ENCODE measurements around the gene LRRC14B. TPM values are rescaled to one million over a fixed set of nuclear protein-coding genes. Genes with fewer than 3 reads are reported as not detected.

Gene LRRC14B
- total RNA-seq, 1 donor from 2014 or later, result not detected

- Histone ChIP-seq H3K36me3 (no peaks in the 10 kb centered on the region), H3K4me3 (no peak overlapping the region), H3K4me1 (no peaks in the 10 kb centered on the region), H3K9me3 (peaks cover 11% of the 10 kb centered on the region), H3K27ac (no peak overlapping the region), H3K27me3 (no peaks in the 10 kb centered on the region)
- TF ChIP-seq POLR2A (IDR thresholded peaks at IDR 0.05), result no peak
- no peak for TF ChIP-seq POLR2AphosphoS5 (IDR thresholded peaks at IDR 0.05; ENCODE audit: insufficient read depth in 1 of 2, low read depth in 1 of 2)
- TF ChIP-seq CTCF (IDR thresholded peaks at IDR 0.05), result no peak
- no peak for DNase-seq (ENCODE audit: extremely low spot score in 2 of 2)
- intact Hi-C loops (cut with DNase I), result no loop called here
These were observed 45.5 kb upstream of the LRRC14B start for GRCh38 chr5:145585-146323.

GRCh38 chr5:147751-148150 is 43.5 kb upstream of the LRRC14B start:
- peaks cover 11% of the 10 kb centered on the region for H3K9me3 ChIP-seq
- DNase-seq (ENCODE audit: extremely low spot score in 2 of 2), result no peak
- intact Hi-C loops (cut with DNase I), result no loop called here
- no peaks in the 10 kb centered on the region for H3K36me3 ChIP-seq
- H3K4me1 ChIP-seq, result no peaks in the 10 kb centered on the region
- TF ChIP-seq CTCF (IDR thresholded peaks at IDR 0.05), result no peak
- no peak for TF ChIP-seq POLR2A (IDR thresholded peaks at IDR 0.05)
- TF ChIP-seq POLR2AphosphoS5 (IDR thresholded peaks at IDR 0.05; ENCODE audit: insufficient read depth in 1 of 2, low read depth in 1 of 2), result no peak
- no peak overlapping the region for H3K27ac ChIP-seq
- H3K27me3 ChIP-seq, result no peaks in the 10 kb centered on the region
- H3K4me3 ChIP-seq, result no peak overlapping the region

GRCh38 chr5:149745-150485 is 41.4 kb upstream of the LRRC14B start:
- no peak overlapping the region for H3K27ac ChIP-seq
- no peaks in the 10 kb centered on the region for H3K36me3 ChIP-seq
- no peak for TF ChIP-seq POLR2AphosphoS5 (IDR thresholded peaks at IDR 0.05; ENCODE audit: insufficient read depth in 1 of 2, low read depth in 1 of 2)
- TF ChIP-seq CTCF (IDR thresholded peaks at IDR 0.05), result no peak
- no peak for TF ChIP-seq POLR2A (IDR thresholded peaks at IDR 0.05)
- H3K9me3 ChIP-seq, result peaks cover 11% of the 10 kb centered on the region
- no peak overlapping the region for H3K4me3 ChIP-seq
- intact Hi-C loops (cut with DNase I), result no loop called here
- H3K27me3 ChIP-seq, result no peaks in the 10 kb centered on the region
- no peak for DNase-seq (ENCODE audit: extremely low spot score in 2 of 2)
- no peaks in the 10 kb centered on the region for H3K4me1 ChIP-seq

- Histone ChIP-seq H3K36me3 (no peaks in the 10 kb centered on the region), H3K9me3 (peaks cover 11% of the 10 kb centered on the region), H3K27me3 (no peaks in the 10 kb centered on the region), H3K27ac (no peak overlapping the region), H3K4me3 (no peak overlapping the region), H3K4me1 (no peaks in the 10 kb centered on the region)
- TF ChIP-seq POLR2AphosphoS5 (IDR thresholded peaks at IDR 0.05; ENCODE audit: insufficient read depth in 1 of 2, low read depth in 1 of 2) (no peak), POLR2A (IDR thresholded peaks at IDR 0.05) (no peak), CTCF (IDR thresholded peaks at IDR 0.05) (no peak)
- intact Hi-C loops (cut with DNase I), result no loop called here
- DNase-seq (ENCODE audit: extremely low spot score in 2 of 2), result no peak
These were observed 40.5 kb upstream of the LRRC14B start for GRCh38 chr5:150746-151145.

- H3K4me3 ChIP-seq, result no peak overlapping the region
- H3K9me3 ChIP-seq, result peaks cover 8% of the 10 kb centered on the region
- DNase-seq (ENCODE audit: extremely low spot score in 2 of 2), result peak in 1 of 2 donors; percentile 56
- H3K4me1 ChIP-seq, result no peaks in the 10 kb centered on the region
- TF ChIP-seq POLR2AphosphoS5 (IDR thresholded peaks at IDR 0.05; ENCODE audit: insufficient read depth in 1 of 2, low read depth in 1 of 2) (no peak), CTCF (IDR thresholded peaks at IDR 0.05) (no peak), POLR2A (IDR thresholded peaks at IDR 0.05) (no peak)
- H3K27me3 ChIP-seq, result no peaks in the 10 kb centered on the region
- intact Hi-C loops (cut with DNase I), result no loop called here
- no peaks in the 10 kb centered on the region for H3K36me3 ChIP-seq
- no peak overlapping the region for H3K27ac ChIP-seq
These were observed 39.2 kb upstream of the LRRC14B start for GRCh38 chr5:152077-152476.

All from vagina (tissue), 2 donors.